Activated CD4-positive, alpha-beta T cell treated with anti-CD3 and anti-CD28 coated beads, Interleukin-2, Interleukin-4, amounts not matched to agents 100 ng/mL and 50 ng/mL, durations not matched to agents 16 hours and 8 hours (primary cell): ENCODE results near the gene AKR7A2.

ENCODE experiments used
- DNase-seq: peaks from one replicate; pipeline ENCODE4 v3.0.0-alpha.2; 2020; ENCODE audit warnings: low spot score

The AKR7A2 gene

GRCh38 chr1:19325958-19326747 is 14.2 kb upstream of the AKR7A2 start:
- DNase-seq: no peak

GRCh38 chr1:19325368-19325957 is 13.5 kb upstream of the AKR7A2 start:
- DNase-seq: no peak

GRCh38 chr1:19324665-19324990 is 12.7 kb upstream of the AKR7A2 start:
- DNase-seq: no peak

GRCh38 chr1:19323987-19324664 is 12.2 kb upstream of the AKR7A2 start:
- DNase-seq: no peak

GRCh38 chr1:19322481-19322880 is 10.5 kb upstream of the AKR7A2 start:
- DNase-seq: no peak

- DNase-seq: no peak
Measured at GRCh38 chr1:19321071-19321470, 9.1 kb upstream of the AKR7A2 start.

GRCh38 chr1:19319196-19319595 is 7.3 kb upstream of the AKR7A2 start:
- DNase-seq: no peak

- DNase-seq: no peak
Measured at GRCh38 chr1:19317126-19317910, 5.4 kb upstream of the AKR7A2 start.

- DNase-seq: no peak
Measured at GRCh38 chr1:19315378-19316198, 3.6 kb upstream of the AKR7A2 start.

GRCh38 chr1:19313961-19314882 is 2.3 kb upstream of the AKR7A2 start:
- no peak for DNase-seq

- no peak for DNase-seq
Measured at GRCh38 chr1:19313636-19313959, 1.7 kb upstream of the AKR7A2 start.

- no peak for DNase-seq
Measured at GRCh38 chr1:19312782-19313635, 1.1 kb upstream of the AKR7A2 start.

- DNase-seq: no peak
Measured at GRCh38 chr1:19311503-19311930, 427 bp downstream of the AKR7A2 start.

- no peak for DNase-seq
Measured at GRCh38 chr1:19310720-19311502, 1.0 kb downstream of the AKR7A2 start.

- no peak for DNase-seq
Measured at GRCh38 chr1:19310061-19310460, 1.9 kb downstream of the AKR7A2 start.

GRCh38 chr1:19309123-19309813 is 2.7 kb downstream of the AKR7A2 start:
- DNase-seq: no peak

GRCh38 chr1:19308509-19308907 is 3.4 kb downstream of the AKR7A2 start:
- DNase-seq: no peak

GRCh38 chr1:19307794-19308508 is 4.0 kb downstream of the AKR7A2 start:
- no peak for DNase-seq
